ENCODE data around the gene DOCK2. TPM values are rescaled to one million over a fixed set of nuclear protein-coding genes. Genes with fewer than 3 reads are reported as not detected.

The DOCK2 gene
- total RNA-seq, 2 experiments from 2014 or later = 266 to 275 TPM

DNA sequence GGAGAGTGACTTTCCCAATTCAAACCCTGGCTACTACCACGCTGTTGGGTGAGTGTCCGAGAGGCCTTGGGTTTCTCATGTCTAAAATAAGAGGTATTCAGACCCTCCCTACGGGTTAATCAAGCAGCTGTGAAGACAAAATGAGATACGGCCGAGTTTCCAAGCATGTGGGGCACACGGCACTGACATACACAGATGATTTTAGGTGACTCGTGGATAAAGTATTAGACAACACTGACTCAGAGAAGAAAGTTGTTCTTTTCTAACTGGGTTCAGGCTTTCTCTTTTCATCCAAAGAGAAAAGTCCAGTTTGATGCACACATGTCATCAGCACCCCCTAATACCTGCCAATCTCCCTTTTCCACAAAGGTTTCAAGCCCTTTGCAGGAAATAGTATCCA, 484.2 kb downstream of the DOCK2 start:
- DNase-seq (no peak), ATAC-seq (ENCODE audit: low read depth) (no peak)
- POLR2A ChIA-PET = no interaction called here
- Mint-ChIP-seq H3K27ac (no peak overlapping the region), H3K9me3 (peaks cover 4% of the 10 kb centered on the region), H3K27me3 (peaks cover 18% of the 10 kb centered on the region), H3K4me3 (no peak overlapping the region), H3K4me1 (no peaks in the 10 kb centered on the region), H3K36me3 (no peaks in the 10 kb centered on the region)

DNA sequence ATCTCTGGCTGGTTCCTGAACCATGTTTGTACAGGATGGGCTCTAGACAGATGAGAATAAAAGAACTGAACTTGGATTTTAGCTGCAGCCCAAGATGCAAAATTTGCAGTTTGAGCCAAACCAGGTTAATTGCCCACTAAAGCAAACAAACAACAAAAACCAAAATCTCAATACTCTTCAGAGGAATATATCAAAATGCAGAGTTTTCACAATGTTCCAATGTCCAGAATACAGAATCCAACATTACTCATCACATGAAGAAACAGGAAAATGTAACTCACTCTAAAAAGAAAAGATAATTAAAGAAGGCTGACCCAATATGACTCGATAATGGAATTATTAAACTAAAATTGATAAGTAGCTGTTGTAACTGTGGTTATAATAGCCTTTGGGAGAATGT, 489.0 kb downstream of the DOCK2 start:
- no peak for ATAC-seq (ENCODE audit: low read depth)
- H3K27me3 Mint-ChIP-seq = peaks cover 44% of the 10 kb centered on the region
- POLR2A ChIA-PET = no interaction called here

DNA sequence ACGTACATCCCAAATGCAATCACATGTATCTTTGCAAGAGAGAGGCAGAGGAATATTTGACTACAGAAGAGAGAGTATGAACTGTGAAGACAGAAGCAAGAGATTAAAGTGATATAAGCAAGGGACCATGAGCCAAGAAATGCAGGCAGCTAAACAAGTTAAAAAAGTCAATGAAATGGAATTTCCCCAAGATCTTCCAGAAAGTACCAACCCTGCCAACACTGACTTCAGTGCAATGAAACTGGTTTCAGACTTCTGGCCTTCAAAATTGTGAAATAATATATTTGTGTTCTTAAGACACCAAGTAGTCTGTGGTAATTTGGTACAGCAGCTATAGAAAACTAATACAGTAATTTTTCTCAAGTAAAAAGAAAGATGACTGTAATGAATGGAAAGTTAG, 489.6 kb downstream of the DOCK2 start:
- POLR2A ChIA-PET = no interaction called here
- H3K4me1 Mint-ChIP-seq = no peaks in the 10 kb centered on the region

More for the DNA sequence above, 489.0 kb downstream of the DOCK2 start:
- H3K4me3 Mint-ChIP-seq = no peak overlapping the region
- no peaks in the 10 kb centered on the region for H3K4me1 Mint-ChIP-seq
- no peaks in the 10 kb centered on the region for H3K36me3 Mint-ChIP-seq
- no peak overlapping the region for H3K27ac Mint-ChIP-seq
- peaks cover 5% of the 10 kb centered on the region for H3K9me3 Mint-ChIP-seq
- DNase-seq = no peak

DNA sequence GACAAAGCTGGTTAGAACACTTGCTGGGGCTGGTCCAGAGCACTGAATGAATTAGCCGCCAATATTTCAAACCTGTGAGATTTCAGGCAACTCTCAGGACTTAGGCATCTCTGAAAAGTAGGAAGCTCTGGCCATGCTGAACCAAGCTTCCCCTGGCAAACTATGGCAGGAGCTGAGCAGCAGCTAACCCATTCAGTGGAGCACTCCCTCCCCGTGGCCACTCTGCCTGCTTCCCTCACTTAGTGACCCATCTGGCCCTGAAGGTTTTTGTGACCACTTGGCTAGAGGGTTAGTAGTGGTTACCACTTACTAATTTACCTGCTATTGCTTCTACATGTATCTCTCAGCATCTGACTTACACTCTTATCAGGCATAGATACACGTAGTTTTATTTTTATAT, 494.2 kb downstream of the DOCK2 start:
- no peaks in the 10 kb centered on the region for H3K4me1 Mint-ChIP-seq
- H3K27ac Mint-ChIP-seq = no peak overlapping the region
- H3K36me3 Mint-ChIP-seq = no peaks in the 10 kb centered on the region
- peaks cover 49% of the 10 kb centered on the region for H3K27me3 Mint-ChIP-seq
- H3K4me3 Mint-ChIP-seq = no peak overlapping the region
- H3K9me3 Mint-ChIP-seq = peaks cover 1% of the 10 kb centered on the region
- ATAC-seq (ENCODE audit: low read depth) (no peak), DNase-seq (no peak)
- POLR2A ChIA-PET = no interaction called here

More for the DNA sequence above, 489.6 kb downstream of the DOCK2 start:
- no peak for ATAC-seq (ENCODE audit: low read depth)
- no peak for DNase-seq
- no peak overlapping the region for H3K27ac Mint-ChIP-seq
- H3K27me3 Mint-ChIP-seq = peaks cover 44% of the 10 kb centered on the region
- H3K36me3 Mint-ChIP-seq = no peaks in the 10 kb centered on the region
- H3K4me3 Mint-ChIP-seq = no peak overlapping the region
- peaks cover 5% of the 10 kb centered on the region for H3K9me3 Mint-ChIP-seq

DNA sequence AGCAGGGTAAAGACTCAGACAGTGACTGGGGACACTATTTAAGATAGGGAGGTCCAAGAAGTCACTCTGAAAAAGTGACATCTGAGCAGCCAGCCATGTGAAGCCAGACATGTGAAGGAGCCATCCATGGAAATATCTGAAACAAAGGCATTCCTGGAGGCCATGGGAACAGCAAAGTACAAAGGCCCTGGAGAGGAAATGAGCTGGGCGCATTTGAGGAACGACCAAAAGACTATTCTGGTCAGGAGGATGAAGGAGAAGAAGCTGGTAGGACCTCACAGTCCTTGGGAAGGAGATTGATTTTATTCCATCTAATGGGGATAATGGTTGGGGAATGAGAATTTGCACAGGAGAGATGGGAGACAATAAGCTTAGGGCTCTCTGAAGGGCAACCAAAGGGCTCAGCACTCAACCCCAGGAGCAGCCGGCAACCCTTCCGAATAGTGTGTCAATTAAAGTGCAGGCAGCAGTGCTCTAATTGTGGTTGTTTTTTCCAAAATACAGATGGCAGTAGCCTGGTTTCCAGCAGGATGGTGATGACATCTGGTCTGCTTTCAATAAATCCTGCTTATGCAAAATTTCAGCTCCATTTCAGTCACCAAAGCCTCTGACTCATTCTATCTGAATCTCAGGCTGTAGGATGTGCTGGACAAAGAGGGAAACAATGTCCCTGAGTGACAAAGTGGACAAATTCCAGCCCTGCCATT, 495.3 kb downstream of the DOCK2 start:
- DNase-seq (no peak), ATAC-seq (ENCODE audit: low read depth) (no peak)
- no peaks in the 10 kb centered on the region for H3K36me3 Mint-ChIP-seq
- H3K9me3 Mint-ChIP-seq = no peaks in the 10 kb centered on the region
- no peak overlapping the region for H3K27ac Mint-ChIP-seq
- H3K4me3 Mint-ChIP-seq = no peak overlapping the region
- H3K27me3 Mint-ChIP-seq = peaks cover 41% of the 10 kb centered on the region
- H3K4me1 Mint-ChIP-seq = no peaks in the 10 kb centered on the region
- POLR2A ChIA-PET = no interaction called here

Small RNA genes within 50 kb of the gene (microRNA-seq; reads per million reads assigned to microRNA genes)
- not detected for gene MIR378E

Other genes with a start within 250 kb of the DOCK2 start
- 10 to 100 TPM; 35.0 to 37.4 TPM for gene SPDL1, start 53.5 kb upstream of the DOCK2 start, total RNA-seq

Measured in activated naive CD8-positive, alpha-beta T cell treated with anti-CD3 and anti-CD28 coated beads, Interleukin-2, amount 10 ng/mL, durations not matched to agents 7 days and 5 days (primary cell).